Kidney (tissue), 14 donors: ENCODE measurements around the gene ZSCAN5A. TPM values are rescaled to one million over a fixed set of nuclear protein-coding genes. Genes with fewer than 3 reads are reported as not detected.
"Not testable (repeated sequence)": the region's sequence is repeated elsewhere in the genome, so short reads cannot be mapped to it uniquely, and the experiment has no call there.

Experiments
- DNase-seq, 5 donors: peaks; one replicate each; pipeline ENCODE4 v3.0.0-alpha.2; 2013 to 2020
- FAIRE-seq: peaks from 2 replicates; lab custom pipeline; 2012; peaks lifted over from hg19 to GRCh38; lab: Jason Lieb, UNC
- H3K27ac ChIP-seq, 2 donors: one replicate each; pipeline ENCODE4 v1.7.0; 2013; ENCODE audit warnings: low read depth in 2 of 2, low read length in 2 of 2, inconsistent platforms in 1 of 2
- H3K27me3 ChIP-seq: one replicate; pipeline ENCODE4 v1.7.1; 2013; ENCODE audit warnings: low read length, inconsistent platforms; ENCODE audit not compliant: control insufficient read depth, insufficient read depth
- H3K36me3 ChIP-seq, 3 donors: one replicate each; pipeline versions ENCODE4 v1.7.0 to v1.7.1; 2013; ENCODE audit warnings: low read length in 3 of 3, control low read depth in 1 of 3, inconsistent platforms in 1 of 3; ENCODE audit not compliant: insufficient read depth in 3 of 3, control insufficient read depth in 2 of 3
- H3K4me1 ChIP-seq, 3 donors: one replicate each; pipeline versions ENCODE4 v1.7.0 to v1.7.1; 2013; ENCODE audit warnings: low read length in 3 of 3, inconsistent platforms in 1 of 3, low read depth in 1 of 3; ENCODE audit not compliant: control insufficient read depth in 2 of 3, insufficient read depth in 2 of 3
- H3K4me3 ChIP-seq, 3 donors: one replicate each; pipeline versions ENCODE4 v1.7.0 to v1.8.1; 2013; ENCODE audit warnings: low read length in 3 of 3, control low read depth in 1 of 3, inconsistent platforms in 1 of 3
- H3K9ac ChIP-seq, 3 donors: one replicate each; pipeline versions ENCODE4 v1.7.0 to v1.7.1; 2013; ENCODE audit warnings: low read length in 3 of 3, control low read depth in 1 of 3, inconsistent platforms in 1 of 3
- H3K9me3 ChIP-seq, 3 donors: one replicate each; pipeline versions ENCODE4 v1.7.0 to v1.7.1; 2013; ENCODE audit warnings: low read length in 3 of 3, control low read depth in 1 of 3, inconsistent platforms in 1 of 3; ENCODE audit not compliant: control insufficient read depth in 2 of 3, insufficient read depth in 1 of 3
- intact Hi-C: fragments of 100-400 bp; cut with DNase I; formaldehyde crosslinking; loops from one replicate; pipeline ENCODE4 v1.11.1; 2022
- polyA plus RNA-seq: library from polyadenylated mRNA; stranded (reverse); fragments of 350-450 nt; fragmentation: Illumina TruSeq; extraction: RNeasy Lipid Tissue Mini Kit (QIAGEN cat#74804); gene quantifications from one replicate; pipeline ENCODE4 v1.2.3, GENCODE V29; 2014; ENCODE audit warnings: low read depth, low replicate concordance; ENCODE audit not compliant: insufficient read depth
- total RNA-seq: library from RNA; stranded (reverse); fragmentation: NEBNext Ultra II Directional; extraction: Animal tissue kit (Norgen Biotek cat#: 25700); gene quantifications from one replicate; pipeline ENCODE4 v1.2.1, GENCODE V29; 2021
- TF ChIP-seq, protein P1 (sequence below): IDR thresholded peaks from 3 replicates; pipeline ENCODE4 v1.5.1; 2012; ENCODE audit warnings: mild to moderate bottlenecking, moderate library complexity, borderline replicate concordance; ENCODE audit not compliant: insufficient read depth; ENCODE audit errors: extremely low read depth
- donor health status: control.
- donor health status: control.
- donor health status: control.
- donor health status: control.
- donor health status: control.
- donor health status: DM: yes; HTN: yes; CAD: no.
- donor health status: Normal renal cell carcinoma (clear cell type).

The ZSCAN5A gene
- total and polyA plus RNA-seq, 2 donors from 2014 or later: 11.9 to 18.1 TPM

DNA sequence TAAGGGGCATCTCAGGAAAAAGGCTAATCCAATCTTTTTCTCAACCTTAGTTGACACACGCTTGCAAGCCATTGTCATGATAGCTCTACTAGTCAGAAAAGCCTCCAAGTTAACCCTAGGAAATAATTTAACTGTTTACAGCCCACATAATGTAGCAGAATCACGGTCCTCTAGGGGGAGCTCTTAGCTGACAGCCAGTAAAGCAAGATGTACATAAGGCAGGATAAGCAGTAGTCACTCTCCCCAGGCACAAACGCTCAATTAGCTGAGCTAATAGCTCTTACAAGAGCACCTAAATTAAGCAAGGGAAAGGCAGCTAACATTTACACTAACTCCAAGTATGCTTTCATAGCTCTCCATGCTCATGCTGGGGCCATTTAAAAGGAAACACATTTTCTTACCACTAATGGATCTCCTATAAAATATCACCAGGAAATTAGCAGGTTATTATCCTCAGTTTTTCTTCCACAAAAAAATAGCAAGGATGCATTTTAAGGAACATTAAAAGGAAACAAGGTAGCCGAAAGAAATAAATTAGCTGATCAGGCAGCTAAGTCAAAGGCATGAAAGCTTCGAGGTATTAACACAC, 33.7 kb upstream of the ZSCAN5A start:
- intact Hi-C loops: no loop called here
- TF ChIP-seq, protein P1, sequence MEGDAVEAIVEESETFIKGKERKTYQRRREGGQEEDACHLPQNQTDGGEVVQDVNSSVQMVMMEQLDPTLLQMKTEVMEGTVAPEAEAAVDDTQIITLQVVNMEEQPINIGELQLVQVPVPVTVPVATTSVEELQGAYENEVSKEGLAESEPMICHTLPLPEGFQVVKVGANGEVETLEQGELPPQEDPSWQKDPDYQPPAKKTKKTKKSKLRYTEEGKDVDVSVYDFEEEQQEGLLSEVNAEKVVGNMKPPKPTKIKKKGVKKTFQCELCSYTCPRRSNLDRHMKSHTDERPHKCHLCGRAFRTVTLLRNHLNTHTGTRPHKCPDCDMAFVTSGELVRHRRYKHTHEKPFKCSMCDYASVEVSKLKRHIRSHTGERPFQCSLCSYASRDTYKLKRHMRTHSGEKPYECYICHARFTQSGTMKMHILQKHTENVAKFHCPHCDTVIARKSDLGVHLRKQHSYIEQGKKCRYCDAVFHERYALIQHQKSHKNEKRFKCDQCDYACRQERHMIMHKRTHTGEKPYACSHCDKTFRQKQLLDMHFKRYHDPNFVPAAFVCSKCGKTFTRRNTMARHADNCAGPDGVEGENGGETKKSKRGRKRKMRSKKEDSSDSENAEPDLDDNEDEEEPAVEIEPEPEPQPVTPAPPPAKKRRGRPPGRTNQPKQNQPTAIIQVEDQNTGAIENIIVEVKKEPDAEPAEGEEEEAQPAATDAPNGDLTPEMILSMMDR: no peak
- Histone ChIP-seq H3K4me1 (no peaks in the 10 kb centered on the region), H3K9ac (no peak overlapping the region), H3K4me3 (no peak overlapping the region), H3K36me3 (no peaks in the 10 kb centered on the region), H3K27me3 (no peaks in the 10 kb centered on the region), H3K27ac (no peak overlapping the region), H3K9me3 (no peaks in the 10 kb centered on the region)
- DNase-seq (no peak), FAIRE-seq (no peak)

DNA sequence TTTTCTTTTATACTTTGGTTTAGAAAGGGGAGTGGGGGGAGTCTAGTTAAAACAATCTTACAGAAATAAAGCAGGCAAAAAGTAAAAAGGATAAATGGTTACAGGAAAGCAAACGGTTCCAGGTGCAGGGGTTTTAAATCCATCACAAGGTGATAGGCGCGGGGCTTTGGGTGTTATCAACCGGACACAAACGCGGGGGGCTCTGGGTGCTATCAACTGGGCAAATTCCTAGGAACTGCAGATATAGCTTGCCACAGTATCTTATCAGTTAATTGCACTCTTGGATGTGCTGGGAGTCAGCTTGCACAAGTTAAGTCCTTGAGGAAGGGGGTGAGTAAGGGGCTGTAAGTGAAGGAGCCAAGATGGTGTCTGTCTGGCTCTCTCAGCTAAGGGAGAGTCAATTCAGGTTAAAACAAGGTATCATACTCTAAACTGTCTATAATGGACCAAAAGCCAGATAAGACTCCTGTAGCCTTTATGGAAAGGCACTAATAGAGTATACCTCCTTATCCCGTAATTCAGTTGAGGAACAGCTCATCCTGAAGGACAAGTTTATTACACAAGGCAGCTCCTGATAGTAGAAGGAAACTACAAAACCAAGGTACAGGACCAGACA, 32.6 kb upstream of the ZSCAN5A start:
- Histone ChIP-seq H3K9ac (no peak overlapping the region), H3K4me3 (no peak overlapping the region), H3K36me3 (no peaks in the 10 kb centered on the region), H3K9me3 (no peaks in the 10 kb centered on the region), H3K27ac (no peak overlapping the region), H3K4me1 (no peaks in the 10 kb centered on the region), H3K27me3 (no peaks in the 10 kb centered on the region)
- TF ChIP-seq, protein P1: no peak
- intact Hi-C loops: no loop called here
- FAIRE-seq (no peak), DNase-seq (no peak)

DNA sequence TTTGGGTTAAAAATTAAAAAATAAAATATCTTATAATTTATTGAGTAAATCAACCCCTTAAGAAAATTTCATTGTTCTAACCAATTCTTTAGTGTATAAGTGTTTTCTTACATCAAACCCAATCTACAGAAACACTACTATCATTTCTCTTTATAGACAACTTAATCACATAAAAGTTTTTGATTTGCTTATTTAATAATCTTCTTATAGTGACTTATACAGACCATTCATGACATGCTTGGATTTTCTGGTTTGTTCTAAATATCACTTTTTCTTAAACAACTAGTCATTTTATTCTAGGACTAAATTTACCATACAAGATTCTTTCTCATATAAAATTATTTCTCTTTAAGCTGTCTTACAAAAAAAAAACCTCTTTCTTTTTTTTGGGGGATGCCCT, 27.3 kb upstream of the ZSCAN5A start:
- H3K4me1 ChIP-seq: no peaks in the 10 kb centered on the region
- no peak overlapping the region for H3K27ac ChIP-seq
- H3K36me3 ChIP-seq: no peaks in the 10 kb centered on the region
- intact Hi-C loops: no loop called here
- H3K4me3 ChIP-seq: no peak overlapping the region
- DNase-seq: no peak
- TF ChIP-seq, protein P1: no peak
- no peaks in the 10 kb centered on the region for H3K27me3 ChIP-seq
- FAIRE-seq: peak; percentile 39
- no peaks in the 10 kb centered on the region for H3K9me3 ChIP-seq
- H3K9ac ChIP-seq: no peak overlapping the region

DNA sequence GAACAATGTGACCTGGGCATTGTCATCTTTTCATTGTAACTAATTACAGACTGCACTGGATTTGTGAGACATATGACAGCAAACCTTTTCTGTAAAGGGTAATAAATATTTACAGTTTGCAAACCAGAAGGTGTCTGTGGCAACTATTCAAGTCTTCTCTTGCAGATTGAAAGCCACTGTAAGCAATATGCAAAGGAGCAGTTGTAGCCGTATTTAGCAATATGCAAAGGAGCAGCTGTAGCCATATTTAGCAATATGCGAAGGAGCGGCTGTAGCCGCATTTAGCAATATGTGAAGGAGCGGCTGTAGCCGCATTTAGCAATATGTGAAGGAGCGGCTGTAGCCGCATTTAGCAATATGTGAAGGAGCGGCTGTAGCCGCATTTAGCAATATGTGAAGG, 24.4 kb upstream of the ZSCAN5A start:
- not testable (repeated sequence) for FAIRE-seq, H3K4me3 ChIP-seq, H3K9ac ChIP-seq, H3K36me3 ChIP-seq, H3K9me3 ChIP-seq, H3K27me3 ChIP-seq, H3K4me1 ChIP-seq, H3K27ac ChIP-seq, DNase-seq
- intact Hi-C loops: loop anchor here (10.0 kb wide), 1 partner anchor 244 kb away; no protein-coding TSS in a partner anchor

DNA sequence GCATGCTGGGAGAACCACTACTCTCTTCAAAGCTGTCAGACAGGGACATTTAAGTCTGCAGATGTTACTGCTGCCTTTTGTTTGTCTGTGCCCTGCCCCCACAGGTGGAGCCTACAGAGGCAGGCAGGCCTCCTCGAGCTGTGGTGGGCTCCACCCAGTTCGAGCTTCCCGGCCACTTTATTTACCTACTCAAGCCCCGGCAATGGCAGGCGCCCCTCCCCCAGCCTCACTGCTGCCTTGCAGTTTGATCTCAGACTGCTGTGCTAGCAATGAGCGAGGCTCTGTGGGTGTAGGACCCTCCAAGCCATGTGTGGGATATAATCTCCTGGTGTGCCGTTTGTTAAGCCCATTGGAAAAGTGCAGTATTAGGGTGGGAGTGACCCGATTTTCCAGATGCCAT, 22.4 kb upstream of the ZSCAN5A start:
- intact Hi-C loops: loop anchor here (10.0 kb wide), 1 partner anchor 242 kb away; no protein-coding TSS in a partner anchor
- FAIRE-seq, H3K27me3 ChIP-seq, H3K9ac ChIP-seq, H3K27ac ChIP-seq, H3K4me1 ChIP-seq, H3K4me3 ChIP-seq, H3K9me3 ChIP-seq, H3K36me3 ChIP-seq, DNase-seq: not testable (repeated sequence)

DNA sequence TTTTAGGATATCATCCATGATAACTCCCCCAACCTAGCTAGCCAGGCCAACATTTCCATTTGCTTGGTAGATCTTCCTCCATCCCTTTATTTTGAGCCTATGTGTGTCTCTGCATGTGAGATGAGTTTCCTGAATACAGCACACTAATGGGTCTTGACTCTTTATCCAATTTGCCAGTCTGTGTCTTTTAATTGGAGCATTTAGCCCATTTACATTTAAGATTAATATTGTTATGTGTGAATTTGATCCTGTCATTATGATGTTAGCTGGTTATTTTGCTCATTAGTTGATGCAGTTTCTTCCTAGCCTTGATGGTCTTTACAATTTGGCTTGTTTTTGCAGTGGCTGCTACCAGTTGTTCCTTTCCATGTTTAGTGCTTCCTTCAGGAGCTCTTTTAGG, 20.7 kb upstream of the ZSCAN5A start:
- not testable (repeated sequence) for H3K36me3 ChIP-seq, FAIRE-seq, H3K4me1 ChIP-seq, H3K9me3 ChIP-seq, DNase-seq, H3K4me3 ChIP-seq, H3K9ac ChIP-seq, H3K27me3 ChIP-seq, H3K27ac ChIP-seq
- intact Hi-C loops: loop anchor here (10.0 kb wide), 1 partner anchor 241 kb away; no protein-coding TSS in a partner anchor
